H1 (cell line): Measurements from ENCODE around the gene CCNY. TPM values are rescaled to one million over a fixed set of nuclear protein-coding genes. Genes with fewer than 3 reads are reported as not detected.

ENCODE experiments used
- CTCF ChIA-PET: fragments of 300-600 bp; sonication (Branson Sonifier 250); formaldehyde crosslinking; loops from one replicate; lab custom pipeline; 2021; ENCODE audit not compliant: partially characterized antibody; lab: Charles Lee
- POLR2A ChIA-PET: fragments of 300-600 bp; sonication (Branson Sonifier 250); formaldehyde crosslinking; loops from one replicate; lab custom pipeline; 2021; ENCODE audit warnings: inconsistent platforms; ENCODE audit not compliant: partially characterized antibody; lab: Charles Lee
- DNase-seq, 2 experiments: peaks; one replicate each; pipeline versions ENCODE4 v3.0.0 to v3.0.0-alpha.2; 2010 to 2022; ENCODE audit warnings: low spot score in 2 of 2, low read depth in 1 of 2, mixed read lengths in 1 of 2
- FAIRE-seq: peaks from 2 replicates; lab custom pipeline; 2011; peaks lifted over from hg19 to GRCh38; lab: Jason Lieb, UNC
- H2AFZ ChIP-seq: 2 replicates; pipeline ENCODE4 v1.8.1; 2012; ENCODE audit warnings: low read length, inconsistent platforms
- H2AK5ac ChIP-seq: 2 replicates; pipeline ENCODE4 v1.6.1; 2013; ENCODE audit warnings: low read depth, low read length
- H2BK120ac ChIP-seq: replicated peaks from 2 replicates; pipeline ENCODE3; 2013; ENCODE audit warnings: low read depth, low read length, inconsistent platforms
- H2BK12ac ChIP-seq: 2 replicates; pipeline ENCODE4 v1.6.1; 2013; ENCODE audit warnings: low read depth, low read length
- H2BK15ac ChIP-seq: 2 replicates; pipeline ENCODE4 v1.6.1; 2013; ENCODE audit warnings: low read length
- H2BK20ac ChIP-seq: 2 replicates; pipeline ENCODE4 v1.6.1; 2013; ENCODE audit warnings: low read length
- H2BK5ac ChIP-seq: 2 replicates; pipeline ENCODE4 v1.6.1; 2013; ENCODE audit warnings: low read depth, low read length
- H3K14ac ChIP-seq: 2 replicates; pipeline ENCODE4 v1.6.1; 2013; ENCODE audit warnings: inconsistent platforms; ENCODE audit not compliant: insufficient read length
- H3K18ac ChIP-seq: 2 replicates; pipeline ENCODE4 v1.6.1; 2013; ENCODE audit warnings: low read length; ENCODE audit errors: extremely low read depth
- H3K23ac ChIP-seq: 2 replicates; pipeline ENCODE4 v1.6.1; 2013; ENCODE audit warnings: inconsistent platforms; ENCODE audit not compliant: insufficient read length
- H3K23me2 ChIP-seq: 2 replicates; pipeline ENCODE4 v1.6.1; 2013; ENCODE audit warnings: low read depth, low read length
- H3K27ac ChIP-seq: 2 replicates; pipeline ENCODE4 v1.6.1; 2011; ENCODE audit warnings: low read depth, low read length, inconsistent platforms
- H3K27me3 ChIP-seq, 4 experiments: replicated peaks in 1 of 4; 1 replicate in 1 of 4; 2 replicates in 3 of 4; pipeline versions ENCODE4 v1.6.1 to v1.8.1; 2011 to 2013; ENCODE audit warnings: low read length in 3 of 4, mild to moderate bottlenecking in 3 of 4, inconsistent platforms in 2 of 4, mixed read lengths in 2 of 4, moderate library complexity in 1 of 4; ENCODE audit not compliant: control insufficient read depth in 3 of 4, insufficient read depth in 3 of 4; ENCODE audit errors: extremely low read depth in 1 of 4
- H3K36me3 ChIP-seq, 4 experiments: 2 replicates each; pipeline versions ENCODE4 v1.6.1 to v1.8.1; 2011 to 2013; ENCODE audit warnings: mild to moderate bottlenecking in 4 of 4, low read length in 3 of 4, moderate library complexity in 2 of 4, control low read depth in 1 of 4, inconsistent platforms in 1 of 4; ENCODE audit not compliant: insufficient read depth in 4 of 4, control insufficient read depth in 2 of 4
- H3K4ac ChIP-seq: replicated peaks from 2 replicates; pipeline ENCODE3; 2013; ENCODE audit warnings: low read length, low read depth, mixed read lengths, inconsistent platforms; ENCODE audit not compliant: insufficient read length
- H3K4me1 ChIP-seq, 4 experiments: replicated peaks in 1 of 4; 1 replicate in 1 of 4; 2 replicates in 3 of 4; pipeline versions ENCODE4 v1.6.1 to v1.8.1; 2011 to 2013; ENCODE audit warnings: low read length in 3 of 4, inconsistent platforms in 2 of 4, mixed read lengths in 1 of 4; ENCODE audit not compliant: insufficient read depth in 4 of 4, control insufficient read depth in 3 of 4
- H3K4me2 ChIP-seq, 2 experiments: 2 replicates each; pipeline versions ENCODE4 v1.6.1 to v1.8.1; 2011 to 2013; ENCODE audit warnings: low read depth in 2 of 2, low read length in 2 of 2, control low read depth in 1 of 2, inconsistent platforms in 1 of 2, mild to moderate bottlenecking in 1 of 2; ENCODE audit not compliant: insufficient read depth in 1 of 2
- H3K4me3 ChIP-seq, 4 experiments: fragments of 200-600, 300-600 bp in 1 of 4; sonication (generic), shearing (Covaris generic), sonication (Bioruptor Twin) in 1 of 4; 2 replicates each; pipeline versions ENCODE4 v1.5.1 to v1.8.1; 2011 to 2016; ENCODE audit warnings: low read length in 4 of 4, low read depth in 3 of 4, control low read depth in 2 of 4, inconsistent platforms in 2 of 4, mild to moderate bottlenecking in 2 of 4, mixed read lengths in 1 of 4, moderate library complexity in 1 of 4; ENCODE audit not compliant: insufficient read depth in 2 of 4; ENCODE audit errors: extremely low read depth in 1 of 4
- H3K56ac ChIP-seq: replicated peaks from 2 replicates; pipeline ENCODE3; 2013; ENCODE audit warnings: low read depth, mild to moderate bottlenecking, mixed read lengths, low read length, inconsistent platforms; ENCODE audit not compliant: insufficient read length
- H3K79me1 ChIP-seq: 2 replicates; pipeline ENCODE4 v1.6.1; 2013; ENCODE audit warnings: low read depth, low read length, control low read depth
- H3K79me2 ChIP-seq, 2 experiments: 2 replicates each; pipeline versions ENCODE4 v1.6.1 to v1.8.1; 2012 to 2013; ENCODE audit warnings: low read length in 2 of 2, mild to moderate bottlenecking in 2 of 2, inconsistent platforms in 1 of 2; ENCODE audit not compliant: insufficient read depth in 2 of 2, control insufficient read depth in 1 of 2
- H3K9ac ChIP-seq, 4 experiments: replicated peaks in 1 of 4; 1 replicate in 1 of 4; 2 replicates in 3 of 4; pipeline versions ENCODE4 v1.6.1 to v1.8.1; 2011 to 2013; ENCODE audit warnings: low read depth in 3 of 4, low read length in 3 of 4, control low read depth in 2 of 4, mild to moderate bottlenecking in 2 of 4, moderate library complexity in 2 of 4, inconsistent platforms in 1 of 4; ENCODE audit errors: extremely low read depth in 1 of 4
- H3K9me3 ChIP-seq, 2 experiments: 2 replicates each; pipeline versions ENCODE4 v1.6.1 to v1.8.1; 2012 to 2013; ENCODE audit warnings: mild to moderate bottlenecking in 2 of 2, moderate library complexity in 2 of 2, control low read depth in 1 of 2, inconsistent platforms in 1 of 2, low read depth in 1 of 2, low read length in 1 of 2, mixed read lengths in 1 of 2; ENCODE audit not compliant: insufficient read depth in 2 of 2
- H4K20me1 ChIP-seq, 2 experiments: replicated peaks in 1 of 2; 2 replicates each; pipeline versions ENCODE3 to v1.8.1; 2011 to 2013; ENCODE audit warnings: inconsistent platforms in 2 of 2, low read length in 2 of 2, mild to moderate bottlenecking in 1 of 2; ENCODE audit not compliant: insufficient read depth in 2 of 2, control insufficient read depth in 1 of 2
- H4K5ac ChIP-seq: 2 replicates; pipeline ENCODE4 v1.6.1; 2013; ENCODE audit warnings: low read length, low read depth, mixed read lengths, inconsistent platforms; ENCODE audit not compliant: insufficient read length
- H4K8ac ChIP-seq: 2 replicates; pipeline ENCODE4 v1.8.0; 2013; ENCODE audit warnings: mild to moderate bottlenecking, moderate library complexity, low read length, inconsistent platforms; ENCODE audit not compliant: insufficient read depth; ENCODE audit errors: extremely low read depth
- H4K91ac ChIP-seq: replicated peaks from 2 replicates; pipeline ENCODE3; 2013; ENCODE audit warnings: low read length, mixed read lengths, inconsistent platforms; ENCODE audit not compliant: insufficient read length
- ASH2L ChIP-seq: fragments of 200-600, 300-600 bp; sonication (generic); IDR thresholded peaks from one replicate; pipeline ENCODE4 v1.7.1; 2017; ENCODE audit warnings: low read length
- BRCA1 ChIP-seq: IDR thresholded peaks from 2 replicates; pipeline ENCODE4 v1.6.1; 2012; ENCODE audit warnings: low read depth, low read length, improper control_type of control experiment
- CBX5 ChIP-seq: fragments of 300-800, 300-1000 bp; sonication (generic); IDR thresholded peaks from 2 replicates; pipeline ENCODE4 v1.7.1; 2016; ENCODE audit warnings: antibody characterized with exemption, low read length, low read depth
- HDAC6 ChIP-seq: IDR thresholded peaks from one replicate; pipeline ENCODE4 v1.7.1; 2012; ENCODE audit warnings: low read depth, mild to moderate bottlenecking, inconsistent platforms, low read length, moderate library complexity
- JUN ChIP-seq: IDR thresholded peaks from 2 replicates; pipeline ENCODE4 v1.6.1; 2011; ENCODE audit warnings: low read depth, mild to moderate bottlenecking, improper control_type of control experiment, low read length
- KDM4A ChIP-seq: IDR thresholded peaks from one replicate; pipeline ENCODE4 v1.7.1; 2012; ENCODE audit warnings: low read depth, mild to moderate bottlenecking, moderate library complexity, low read length, inconsistent platforms; ENCODE audit not compliant: severe bottlenecking
- NANOG ChIP-seq: IDR thresholded peaks from 2 replicates; pipeline ENCODE4 v1.6.1; 2011; ENCODE audit warnings: low read length, low read depth, mild to moderate bottlenecking, inconsistent platforms; ENCODE audit not compliant: insufficient read depth, poor library complexity, severe bottlenecking
- PHF8 ChIP-seq: fragments of 200-600 bp; sonication (generic); conservative IDR thresholded peaks from 2 replicates; pipeline ENCODE4 v1.7.1; 2012; ENCODE audit warnings: low read depth, mild to moderate bottlenecking, inconsistent platforms, low read length, moderate library complexity
- POU5F1 ChIP-seq: IDR thresholded peaks from 2 replicates; pipeline ENCODE4 v1.6.1; 2011; ENCODE audit warnings: low read depth, mild to moderate bottlenecking, low read length, moderate library complexity
- SP2 ChIP-seq: IDR thresholded peaks from 2 replicates; pipeline ENCODE4 v1.6.1; 2012; ENCODE audit warnings: mild to moderate bottlenecking, low read length, inconsistent platforms
- SP4 ChIP-seq: IDR thresholded peaks from 2 replicates; pipeline ENCODE4 v1.6.1; 2012; ENCODE audit warnings: low read length, inconsistent platforms
- TBP ChIP-seq: IDR thresholded peaks from 2 replicates; pipeline ENCODE4 v1.6.1; 2011; ENCODE audit warnings: low read depth, low read length, improper control_type of control experiment
- WGBS, 2 experiments: shearing (Covaris generic) in 1 of 2; methylation state at CpG; one replicate each; pipeline versions ENCODE4 v1.1.6 to v1.1.7; 2013 to 2015; ENCODE audit warnings: low lambda C conversion rate in 2 of 2, mixed read lengths in 2 of 2, inconsistent platforms in 1 of 2, low coverage in 1 of 2, missing lambda C conversion rate in 1 of 2; ENCODE audit not compliant: insufficient replicate concordance in 2 of 2, insufficient coverage in 1 of 2, insufficient read length in 1 of 2; ENCODE audit errors: extremely low coverage in 1 of 2, missing lambda C conversion rate in 1 of 2; 5-methylcytosine and 5-hydroxymethylcytosine counted together
- polyA plus RNA-seq, 7 experiments: library from polyadenylated mRNA; depleted of rRNA in 3 of 7; stranded (reverse) in 5 of 7; unstranded in 2 of 7; fragments of >200 nt in 5 of 7; fragments of 200-250 nt in 2 of 7; gene quantifications; 1 replicate in 5 of 7; 2 replicates in 1 of 7; 4 replicates in 1 of 7; pipeline versions ENCODE4 v1.2.1 to v1.2.3, GENCODE V29; 2011 to 2013; ENCODE audit warnings: missing spikeins in 2 of 7, mixed read lengths in 2 of 7
- total RNA-seq: library from RNA; stranded (reverse); fragmentation: NEBNext Ultra II Directional; extraction: Animal tissue kit (Norgen Biotek cat#: 25700); gene quantifications from 2 replicates; pipeline ENCODE4 v1.2.1, GENCODE V29; 2021
- TF ChIP-seq, protein P1 (sequence below): IDR thresholded peaks from 2 replicates; pipeline ENCODE4 v1.6.1; 2011; ENCODE audit warnings: low read depth, mild to moderate bottlenecking, low read length; ENCODE audit not compliant: insufficient read depth

CCNY gene
- total and polyA plus RNA-seq, 2 of the 8 experiments (the other 6 are each of a cell fraction or from before 2014, with no cell fraction given), result 25.3 to 68.2 TPM

DNA sequence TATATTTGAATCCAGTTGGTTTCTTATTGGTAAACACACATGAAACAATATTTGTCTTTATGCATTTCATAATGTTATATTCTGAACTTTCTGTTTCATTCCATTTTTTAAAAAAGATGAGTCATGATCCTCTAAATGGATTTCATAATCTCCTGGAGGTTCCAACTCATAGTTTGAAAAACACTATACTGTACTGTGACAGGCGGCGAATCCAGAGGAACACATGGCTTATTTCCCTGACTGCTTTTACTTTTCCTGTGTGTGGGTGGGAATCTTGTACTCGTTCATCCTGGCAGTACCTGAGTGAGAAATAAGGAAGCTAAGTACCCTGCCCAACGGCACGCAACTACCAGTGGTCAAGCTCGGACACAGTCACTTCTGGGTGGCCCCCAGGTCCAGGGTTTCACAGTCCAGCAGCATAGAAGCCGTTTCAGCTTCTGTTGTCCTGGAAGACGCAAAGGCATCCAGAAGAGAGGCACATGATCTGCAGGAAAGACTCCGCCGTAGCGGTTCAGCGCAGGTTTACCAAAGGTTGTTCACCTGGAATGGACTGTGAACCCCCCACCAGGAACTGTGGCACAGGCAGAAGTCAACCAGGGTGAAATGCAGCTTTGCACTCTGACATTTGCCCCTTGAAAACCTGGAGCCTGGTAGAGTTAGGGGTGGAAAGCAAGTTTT lies 117.7 kb downstream of the CCNY start:
- H3K9me3 ChIP-seq, result no peaks in the 10 kb centered on the region
- H3K14ac ChIP-seq, result no peak overlapping the region
- no peak overlapping the region for H2AK5ac ChIP-seq
- DNase-seq (no peak), FAIRE-seq (no peak)
- H3K23ac ChIP-seq, result no peak overlapping the region
- H2BK120ac ChIP-seq, result no peak overlapping the region
- WGBS, 2 experiments, result 90% methylated on average over 12 of the region's 12 CpGs; no CpG with 5 or more reads in 1 of the 2 experiments
- H3K56ac ChIP-seq, result no peak overlapping the region
- no peak overlapping the region for H3K4me3 ChIP-seq
- H4K8ac ChIP-seq, result no peak overlapping the region
- H3K4ac ChIP-seq, result no peak overlapping the region
- peaks cover 9% of the 10 kb centered on the region for H3K79me1 ChIP-seq
- no peaks in the 10 kb centered on the region for H3K27me3 ChIP-seq
- ChIA-PET CTCF (interaction anchor here (0.8 to 1.2 kb wide), 5 partner anchors 12 to 79 kb away, joined by 3 to 4 read pairs (median 3); no protein-coding TSS in a partner anchor), POLR2A (interaction anchor here (1.4 kb wide), 1 partner anchor 18 kb away, joined by 3 read pairs; no protein-coding TSS in a partner anchor)
- no peaks in the 10 kb centered on the region; a peak in 1 of 8 replicates for H3K36me3 ChIP-seq
- no peak overlapping the region for H3K9ac ChIP-seq
- no peak overlapping the region for H3K27ac ChIP-seq
- H2BK12ac ChIP-seq, result no peak overlapping the region
- no peak overlapping the region for H3K4me2 ChIP-seq
- peak overlapping the region; percentile 12; the same call in 1 of the 2 replicates for H2BK15ac ChIP-seq
- no peak overlapping the region for H3K18ac ChIP-seq
- H3K4me1 ChIP-seq, result peaks cover 0 to 22% (median 15%) of the 10 kb centered on the region in 4 experiments; a peak in 6 of 7 replicates
- no peak overlapping the region for H4K5ac ChIP-seq
- no peak overlapping the region for H2AFZ ChIP-seq
- no peaks in the 10 kb centered on the region for H3K23me2 ChIP-seq
- no peak overlapping the region for H2BK20ac ChIP-seq
- no peak overlapping the region for H2BK5ac ChIP-seq
- H4K20me1 ChIP-seq, result peaks cover 0 to 8% of the 10 kb centered on the region in 2 experiments
- peaks cover 0 to 74% of the 10 kb centered on the region in 2 experiments; a peak in 3 of 4 replicates for H3K79me2 ChIP-seq
- no peak overlapping the region for H4K91ac ChIP-seq
- no peak for TF ChIP-seq TBP
- no peak for TF ChIP-seq BRCA1
- TF ChIP-seq HDAC6, result no peak
- TF ChIP-seq ASH2L, result no peak
- TF ChIP-seq SP2, result no peak
- no peak for TF ChIP-seq SP4
- no peak for TF ChIP-seq POU5F1
- no peak for TF ChIP-seq CBX5
- no peak for TF ChIP-seq NANOG
- TF ChIP-seq, protein P1, sequence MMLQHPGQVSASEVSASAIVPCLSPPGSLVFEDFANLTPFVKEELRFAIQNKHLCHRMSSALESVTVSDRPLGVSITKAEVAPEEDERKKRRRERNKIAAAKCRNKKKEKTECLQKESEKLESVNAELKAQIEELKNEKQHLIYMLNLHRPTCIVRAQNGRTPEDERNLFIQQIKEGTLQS, result no peak
- TF ChIP-seq JUN, result no peak
- TF ChIP-seq KDM4A, result no peak
- TF ChIP-seq PHF8, result no peak
